IPS-18a (cell line): ENCODE results near the gene FLRT2.

Experiments used
- H3K27ac ChIP-seq: one replicate; pipeline ENCODE4 v1.5.1; 2013; ENCODE audit warnings: low read length
- H3K27me3 ChIP-seq: one replicate; pipeline ENCODE4 v1.6.1; 2013; ENCODE audit warnings: mild to moderate bottlenecking, low read length; ENCODE audit not compliant: control insufficient read depth, insufficient read depth
- H3K36me3 ChIP-seq: one replicate; pipeline ENCODE4 v1.6.1; 2013; ENCODE audit warnings: low read depth, low read length; ENCODE audit not compliant: control insufficient read depth
- H3K4me1 ChIP-seq: one replicate; pipeline ENCODE4 v1.6.1; 2013; ENCODE audit warnings: low read depth, low read length; ENCODE audit not compliant: control insufficient read depth
- H3K4me3 ChIP-seq: one replicate; pipeline ENCODE4 v1.5.1; 2013; ENCODE audit warnings: low read length
- H3K9ac ChIP-seq: one replicate; pipeline ENCODE4 v1.6.1; 2013; ENCODE audit warnings: mild to moderate bottlenecking, low read length, moderate library complexity
- H3K9me3 ChIP-seq: one replicate; pipeline ENCODE4 v1.6.1; 2013; ENCODE audit warnings: low read depth, low read length; ENCODE audit not compliant: control insufficient read depth

The FLRT2 gene

DNA sequence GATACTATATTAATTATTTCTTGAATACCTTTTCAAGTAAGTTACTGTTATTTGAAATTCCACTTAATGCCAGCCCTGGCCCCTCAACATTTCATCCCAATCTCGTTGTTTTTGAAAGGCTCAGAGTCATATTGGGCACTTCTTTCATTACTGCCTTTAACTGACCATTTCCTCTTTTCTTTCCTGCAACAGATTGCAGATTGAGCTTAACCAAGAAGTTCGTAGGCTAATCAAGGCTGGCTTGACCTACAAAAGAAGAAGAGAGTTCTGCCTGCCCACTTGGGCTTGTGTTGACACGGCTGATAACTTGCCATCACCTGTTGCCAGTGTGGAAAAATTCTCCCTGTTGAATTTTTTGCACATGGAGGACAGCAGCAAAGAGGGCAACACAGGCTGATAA is 91.0 kb downstream of the FLRT2 start:
- H3K9ac ChIP-seq: no peak overlapping the region

DNA sequence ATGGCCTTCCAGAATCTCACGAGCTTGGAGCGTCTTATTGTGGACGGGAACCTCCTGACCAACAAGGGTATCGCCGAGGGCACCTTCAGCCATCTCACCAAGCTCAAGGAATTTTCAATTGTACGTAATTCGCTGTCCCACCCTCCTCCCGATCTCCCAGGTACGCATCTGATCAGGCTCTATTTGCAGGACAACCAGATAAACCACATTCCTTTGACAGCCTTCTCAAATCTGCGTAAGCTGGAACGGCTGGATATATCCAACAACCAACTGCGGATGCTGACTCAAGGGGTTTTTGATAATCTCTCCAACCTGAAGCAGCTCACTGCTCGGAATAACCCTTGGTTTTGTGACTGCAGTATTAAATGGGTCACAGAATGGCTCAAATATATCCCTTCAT is 92.2 kb downstream of the FLRT2 start:
- no peaks in the 10 kb centered on the region for H3K9me3 ChIP-seq
- no peaks in the 10 kb centered on the region for H3K36me3 ChIP-seq
- no peak overlapping the region for H3K27ac ChIP-seq
- no peaks in the 10 kb centered on the region for H3K27me3 ChIP-seq
- peaks cover 4% of the 10 kb centered on the region for H3K4me1 ChIP-seq
- H3K9ac ChIP-seq: no peak overlapping the region
- H3K4me3 ChIP-seq: no peak overlapping the region

More for the DNA sequence above, 91.0 kb downstream of the FLRT2 start:
- no peaks in the 10 kb centered on the region for H3K36me3 ChIP-seq
- H3K9me3 ChIP-seq: no peaks in the 10 kb centered on the region
- peaks cover 4% of the 10 kb centered on the region for H3K4me1 ChIP-seq
- H3K27me3 ChIP-seq: no peaks in the 10 kb centered on the region
- H3K4me3 ChIP-seq: no peak overlapping the region
- no peak overlapping the region for H3K27ac ChIP-seq

DNA sequence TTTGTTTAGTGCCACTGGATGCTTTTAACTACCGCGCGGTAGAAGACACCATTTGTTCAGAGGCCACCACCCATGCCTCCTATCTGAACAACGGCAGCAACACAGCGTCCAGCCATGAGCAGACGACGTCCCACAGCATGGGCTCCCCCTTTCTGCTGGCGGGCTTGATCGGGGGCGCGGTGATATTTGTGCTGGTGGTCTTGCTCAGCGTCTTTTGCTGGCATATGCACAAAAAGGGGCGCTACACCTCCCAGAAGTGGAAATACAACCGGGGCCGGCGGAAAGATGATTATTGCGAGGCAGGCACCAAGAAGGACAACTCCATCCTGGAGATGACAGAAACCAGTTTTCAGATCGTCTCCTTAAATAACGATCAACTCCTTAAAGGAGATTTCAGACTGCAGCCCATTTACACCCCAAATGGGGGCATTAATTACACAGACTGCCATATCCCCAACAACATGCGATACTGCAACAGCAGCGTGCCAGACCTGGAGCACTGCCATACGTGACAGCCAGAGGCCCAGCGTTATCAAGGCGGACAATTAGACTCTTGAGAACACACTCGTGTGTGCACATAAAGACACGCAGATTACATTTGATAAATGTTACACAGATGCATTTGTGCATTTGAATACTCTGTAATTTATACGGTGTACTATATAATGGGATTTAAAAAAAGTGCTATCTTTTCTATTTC is 93.2 kb downstream of the FLRT2 start:
- H3K4me1 ChIP-seq: no peaks in the 10 kb centered on the region
- no peaks in the 10 kb centered on the region for H3K27me3 ChIP-seq
- H3K36me3 ChIP-seq: no peaks in the 10 kb centered on the region
- H3K9ac ChIP-seq: no peak overlapping the region
- no peak overlapping the region for H3K4me3 ChIP-seq
- H3K9me3 ChIP-seq: no peaks in the 10 kb centered on the region
- no peak overlapping the region for H3K27ac ChIP-seq

GRCh38 chr14:85625925-85626585 is 96.1 kb downstream of the FLRT2 start:
- Histone ChIP-seq H3K27ac (no peak overlapping the region), H3K4me1 (no peaks in the 10 kb centered on the region), H3K9ac (no peak overlapping the region), H3K36me3 (no peaks in the 10 kb centered on the region), H3K4me3 (no peak overlapping the region), H3K27me3 (no peaks in the 10 kb centered on the region), H3K9me3 (no peaks in the 10 kb centered on the region)

GRCh38 chr14:85634205-85634604 is 104.3 kb downstream of the FLRT2 start:
- Histone ChIP-seq H3K4me3 (no peak overlapping the region), H3K27ac (no peak overlapping the region), H3K4me1 (no peaks in the 10 kb centered on the region), H3K9me3 (no peaks in the 10 kb centered on the region), H3K27me3 (no peaks in the 10 kb centered on the region), H3K36me3 (no peaks in the 10 kb centered on the region), H3K9ac (no peak overlapping the region)

GRCh38 chr14:85644211-85644610 is 114.3 kb downstream of the FLRT2 start:
- Histone ChIP-seq H3K36me3 (no peaks in the 10 kb centered on the region), H3K4me3 (no peak overlapping the region), H3K27me3 (no peaks in the 10 kb centered on the region), H3K27ac (no peak overlapping the region), H3K4me1 (no peaks in the 10 kb centered on the region), H3K9me3 (no peaks in the 10 kb centered on the region), H3K9ac (no peak overlapping the region)

GRCh38 chr14:85653029-85653428 is 123.1 kb downstream of the FLRT2 start:
- H3K36me3 ChIP-seq: no peaks in the 10 kb centered on the region
- H3K27ac ChIP-seq: no peak overlapping the region
- no peaks in the 10 kb centered on the region for H3K9me3 ChIP-seq
- H3K27me3 ChIP-seq: no peaks in the 10 kb centered on the region
- no peaks in the 10 kb centered on the region for H3K4me1 ChIP-seq
- no peak overlapping the region for H3K9ac ChIP-seq
- H3K4me3 ChIP-seq: no peak overlapping the region

DNA sequence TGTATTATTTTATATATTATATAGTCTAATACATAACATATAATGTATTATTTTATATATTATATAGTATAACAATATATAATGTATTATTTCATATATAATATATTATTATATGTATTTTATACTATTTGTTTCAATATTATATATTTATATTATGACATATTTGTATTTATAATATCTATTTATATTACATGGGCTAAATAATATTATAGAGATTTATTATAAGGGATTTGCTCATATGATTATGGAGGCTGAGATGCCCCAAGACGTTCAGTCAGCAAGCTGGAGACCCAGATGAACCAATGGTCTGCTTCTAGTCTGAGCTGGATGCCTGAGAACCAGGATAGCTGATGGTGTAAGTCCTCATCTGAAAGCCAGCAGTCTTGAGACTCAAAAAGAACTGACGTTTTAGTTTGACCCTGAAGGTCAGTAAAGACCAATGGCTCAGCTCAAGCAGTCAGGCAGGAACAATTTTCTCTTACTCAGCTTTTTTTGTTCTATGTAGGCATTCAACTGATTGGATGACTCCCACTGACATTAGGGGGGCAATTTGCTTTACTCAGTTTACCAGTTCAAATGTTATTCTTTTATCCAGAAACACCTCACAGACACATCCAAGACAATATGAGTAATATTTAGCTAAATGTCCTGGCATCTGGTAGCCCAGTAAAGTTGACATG is 130.4 kb downstream of the FLRT2 start:
- Histone ChIP-seq H3K4me3 (no peak overlapping the region), H3K4me1 (no peaks in the 10 kb centered on the region), H3K9me3 (no peaks in the 10 kb centered on the region), H3K27me3 (no peaks in the 10 kb centered on the region), H3K9ac (no peak overlapping the region), H3K36me3 (no peaks in the 10 kb centered on the region), H3K27ac (no peak overlapping the region)

- Histone ChIP-seq H3K4me1 (no peaks in the 10 kb centered on the region), H3K27me3 (no peaks in the 10 kb centered on the region), H3K27ac (no peak overlapping the region), H3K9ac (no peak overlapping the region), H3K4me3 (no peak overlapping the region), H3K36me3 (no peaks in the 10 kb centered on the region), H3K9me3 (no peaks in the 10 kb centered on the region)
Observed at GRCh38 chr14:85662096-85662495, 132.2 kb downstream of the FLRT2 start.

GRCh38 chr14:85663256-85663655 is 133.3 kb downstream of the FLRT2 start:
- Histone ChIP-seq H3K4me1 (no peaks in the 10 kb centered on the region), H3K4me3 (no peak overlapping the region), H3K9me3 (no peaks in the 10 kb centered on the region), H3K27ac (no peak overlapping the region), H3K9ac (no peak overlapping the region), H3K36me3 (no peaks in the 10 kb centered on the region), H3K27me3 (no peaks in the 10 kb centered on the region)

DNA sequence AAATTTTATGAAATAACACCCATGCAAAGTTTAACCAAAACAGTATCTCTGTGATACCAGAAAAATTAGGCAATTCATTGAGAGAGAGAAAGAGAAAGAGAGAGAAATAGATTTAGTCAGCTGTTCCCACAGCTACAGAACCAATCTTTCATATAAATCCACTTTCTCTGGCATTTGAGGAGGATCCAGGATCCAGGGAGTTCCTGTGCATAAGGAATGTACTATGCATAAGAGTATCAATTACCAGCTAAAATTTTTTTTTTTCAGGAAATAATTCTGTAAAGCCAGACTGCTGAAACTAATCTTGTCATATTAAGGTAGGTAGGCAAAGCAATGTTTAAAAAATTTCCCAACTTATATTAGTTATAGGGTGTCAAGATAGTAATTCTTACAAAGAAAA is 133.7 kb downstream of the FLRT2 start:
- Histone ChIP-seq H3K36me3 (no peaks in the 10 kb centered on the region), H3K27ac (no peak overlapping the region), H3K9ac (no peak overlapping the region), H3K9me3 (no peaks in the 10 kb centered on the region), H3K27me3 (no peaks in the 10 kb centered on the region), H3K4me1 (no peaks in the 10 kb centered on the region), H3K4me3 (no peak overlapping the region)
